ENCODE results near the gene TYW1B.
"Not testable (repeated sequence)": the region's sequence is repeated elsewhere in the genome, so short reads cannot be mapped to it uniquely, and the experiment has no call there.

The TYW1B gene

DNA sequence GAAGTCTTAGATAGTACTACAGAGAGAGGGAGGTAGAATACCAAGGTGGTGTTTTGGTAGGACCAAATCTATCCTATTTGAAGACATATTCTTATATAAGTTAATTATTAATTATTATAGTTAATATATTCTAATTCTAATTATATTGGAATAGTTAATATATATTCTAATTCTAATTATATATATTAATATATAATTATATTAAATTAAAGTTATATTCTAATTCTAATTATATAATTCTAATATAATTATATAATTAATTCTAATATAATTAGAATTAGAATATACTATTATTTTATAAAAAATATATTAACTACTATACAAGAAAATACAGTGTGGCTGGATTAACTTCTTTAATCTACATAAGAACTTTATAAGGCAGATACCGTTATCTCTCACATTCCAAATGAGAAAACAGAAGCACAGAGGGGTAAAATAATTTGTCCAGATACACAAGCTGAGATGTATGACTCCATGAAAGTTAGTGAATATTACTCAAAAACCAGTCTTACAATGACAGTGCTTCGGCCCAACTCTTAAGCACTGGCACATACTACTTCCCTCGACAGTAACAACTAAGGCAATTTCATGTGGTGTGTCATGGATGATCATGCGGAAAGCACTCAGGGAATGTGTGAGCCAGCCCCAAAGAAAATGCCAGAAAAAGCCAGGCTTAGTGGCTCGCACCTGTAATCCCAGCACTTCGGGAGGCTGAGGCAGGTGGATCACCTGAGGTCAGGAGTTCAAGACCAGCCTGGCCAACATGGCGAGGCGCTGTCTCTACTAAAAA lies 42.6 kb downstream of the TYW1B start:
- TF ChIP-seq, protein P1, sequence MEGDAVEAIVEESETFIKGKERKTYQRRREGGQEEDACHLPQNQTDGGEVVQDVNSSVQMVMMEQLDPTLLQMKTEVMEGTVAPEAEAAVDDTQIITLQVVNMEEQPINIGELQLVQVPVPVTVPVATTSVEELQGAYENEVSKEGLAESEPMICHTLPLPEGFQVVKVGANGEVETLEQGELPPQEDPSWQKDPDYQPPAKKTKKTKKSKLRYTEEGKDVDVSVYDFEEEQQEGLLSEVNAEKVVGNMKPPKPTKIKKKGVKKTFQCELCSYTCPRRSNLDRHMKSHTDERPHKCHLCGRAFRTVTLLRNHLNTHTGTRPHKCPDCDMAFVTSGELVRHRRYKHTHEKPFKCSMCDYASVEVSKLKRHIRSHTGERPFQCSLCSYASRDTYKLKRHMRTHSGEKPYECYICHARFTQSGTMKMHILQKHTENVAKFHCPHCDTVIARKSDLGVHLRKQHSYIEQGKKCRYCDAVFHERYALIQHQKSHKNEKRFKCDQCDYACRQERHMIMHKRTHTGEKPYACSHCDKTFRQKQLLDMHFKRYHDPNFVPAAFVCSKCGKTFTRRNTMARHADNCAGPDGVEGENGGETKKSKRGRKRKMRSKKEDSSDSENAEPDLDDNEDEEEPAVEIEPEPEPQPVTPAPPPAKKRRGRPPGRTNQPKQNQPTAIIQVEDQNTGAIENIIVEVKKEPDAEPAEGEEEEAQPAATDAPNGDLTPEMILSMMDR (conservative IDR thresholded peaks at IDR 0.05; ENCODE audit: low read depth, low read length), result no peak
- no peak for DNase-seq (ENCODE audit: low read depth)
- no peak overlapping the region for H3K4me3 ChIP-seq (ENCODE audit: low read length)

DNA sequence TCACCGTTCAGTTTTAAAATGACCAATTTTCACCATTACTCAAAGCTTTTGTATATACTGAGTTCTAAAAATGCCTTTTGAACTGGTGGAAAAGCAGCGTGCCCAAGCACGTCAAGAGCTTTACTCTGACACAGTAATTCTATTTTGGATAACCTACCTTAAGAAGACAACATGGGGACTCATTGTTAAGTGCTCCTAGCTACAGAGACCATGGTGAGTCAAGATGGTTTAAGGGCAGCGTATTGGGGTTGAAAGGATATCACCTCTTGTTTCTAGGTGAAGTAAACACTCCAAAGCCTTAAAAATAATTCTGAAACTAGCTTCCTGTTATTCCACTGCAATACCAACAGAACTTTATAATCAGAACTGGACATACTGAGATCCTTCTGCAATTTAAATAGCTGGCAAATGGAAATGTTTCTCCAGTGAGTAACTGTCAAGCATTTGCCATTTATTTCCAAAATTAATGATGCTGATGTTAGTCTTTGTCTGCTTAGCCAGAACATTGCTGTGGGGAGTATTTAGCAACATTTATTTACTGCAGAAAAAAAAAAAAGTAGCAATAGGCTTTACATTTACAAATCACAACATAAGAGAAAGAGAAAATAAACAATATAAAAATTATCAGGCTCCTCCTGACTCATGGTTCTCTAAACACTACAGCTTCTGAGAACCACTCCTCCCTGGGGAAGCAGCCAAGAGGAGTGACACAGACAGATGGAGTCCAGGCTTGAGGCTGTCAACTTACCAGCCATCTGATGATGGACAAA lies 44.2 kb downstream of the TYW1B start:
- DNase-seq (ENCODE audit: low read depth), result peak; percentile 12
- not testable (repeated sequence) for H3K4me3 ChIP-seq (ENCODE audit: low read length)

DNA sequence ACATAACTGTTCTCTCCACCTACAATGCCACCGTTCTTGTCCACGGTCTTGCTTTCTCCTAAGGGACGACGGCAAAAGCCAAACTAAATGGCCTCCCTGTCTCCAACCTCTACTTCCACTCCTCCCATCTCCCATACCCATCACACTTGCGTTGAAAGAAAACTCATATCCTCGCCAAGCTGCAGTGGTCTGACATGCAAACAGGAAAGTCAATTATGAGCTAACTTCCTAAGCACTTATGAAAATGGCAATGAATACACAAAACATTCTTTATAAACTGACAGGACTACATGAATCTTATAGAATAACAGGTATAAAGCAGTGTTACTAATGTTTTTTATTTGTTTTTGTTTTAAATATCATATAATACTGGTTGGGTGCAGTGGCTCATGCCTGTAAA lies 46.4 kb downstream of the TYW1B start:
- H3K4me3 ChIP-seq (ENCODE audit: low read length), result no peak overlapping the region
- DNase-seq (ENCODE audit: low read depth), result no peak
- TF ChIP-seq, protein P1 (conservative IDR thresholded peaks at IDR 0.05; ENCODE audit: low read depth, low read length), result no peak

DNA sequence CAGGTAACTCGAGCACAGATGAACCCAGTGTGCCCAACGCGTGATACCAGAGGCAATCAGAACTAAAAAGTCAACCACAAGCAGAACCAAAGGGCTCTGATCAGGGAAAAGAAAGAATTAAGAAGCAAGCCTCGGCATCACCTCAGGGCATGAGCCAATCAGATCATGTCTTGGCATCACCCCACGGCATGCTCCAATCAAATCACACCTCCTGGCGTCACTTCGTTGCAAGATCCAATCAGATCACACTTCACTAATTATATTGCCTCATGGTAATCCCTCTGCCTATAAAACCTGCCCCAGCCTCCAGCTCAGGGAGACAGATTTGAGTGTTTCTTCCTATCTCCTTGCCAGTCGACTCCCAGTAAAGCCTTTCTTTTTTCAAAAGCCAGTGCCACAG lies 46.8 kb downstream of the TYW1B start:
- DNase-seq (ENCODE audit: low read depth), result no peak
- TF ChIP-seq, protein P1 (conservative IDR thresholded peaks at IDR 0.05; ENCODE audit: low read depth, low read length), result no peak
- no peak overlapping the region for H3K4me3 ChIP-seq (ENCODE audit: low read length)

DNA sequence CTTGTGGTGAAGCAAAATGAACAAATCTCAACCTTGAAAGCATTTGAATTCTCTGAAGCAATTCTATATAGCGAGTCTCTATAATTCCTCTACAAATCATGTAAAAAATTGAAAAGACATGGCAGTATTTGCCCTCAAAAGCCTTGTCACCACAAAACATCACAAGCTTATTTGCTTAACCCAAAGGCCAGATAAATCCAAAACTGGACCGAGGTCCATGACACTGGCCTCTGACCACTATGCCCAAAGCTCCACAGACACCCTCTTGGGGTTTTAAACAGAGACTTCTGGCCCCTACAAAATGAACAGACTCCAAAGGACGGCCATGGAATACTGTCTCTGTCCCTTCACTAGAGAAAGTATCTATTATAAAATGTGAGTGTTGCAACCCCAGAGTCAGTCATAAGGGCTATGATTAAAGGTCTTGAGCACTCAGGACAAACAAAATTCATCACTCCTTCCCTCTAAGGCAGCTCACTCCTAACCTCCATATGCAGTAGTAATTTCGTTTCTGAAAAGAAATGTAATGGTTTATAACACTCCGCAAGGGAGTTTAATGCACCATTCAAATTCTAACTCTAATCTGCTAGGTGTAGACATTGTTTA lies 47.6 kb downstream of the TYW1B start:
- not testable (repeated sequence) for H3K4me3 ChIP-seq (ENCODE audit: low read length); DNase-seq (ENCODE audit: low read depth)

DNA sequence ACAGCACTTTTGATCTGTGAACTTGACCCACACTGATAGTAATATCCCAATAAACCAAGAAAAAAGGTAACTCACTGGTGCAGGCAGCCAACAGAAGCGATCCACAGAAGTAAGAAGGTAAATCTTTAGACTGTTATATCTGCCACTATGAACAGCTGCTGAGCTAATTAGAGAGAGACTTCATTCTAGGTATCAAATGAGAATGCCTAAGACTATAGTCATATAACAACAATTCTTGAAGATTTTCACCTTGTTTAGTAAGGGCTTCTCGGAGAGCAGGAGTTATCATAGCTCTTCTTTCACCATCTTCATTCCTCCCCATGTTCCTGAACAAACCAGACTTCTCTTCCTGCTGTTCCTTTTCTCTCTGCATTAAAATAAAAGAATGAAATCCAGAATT lies 50.8 kb downstream of the TYW1B start:
- H3K4me3 ChIP-seq (ENCODE audit: low read length); DNase-seq (ENCODE audit: low read depth): not testable (repeated sequence)

DNA sequence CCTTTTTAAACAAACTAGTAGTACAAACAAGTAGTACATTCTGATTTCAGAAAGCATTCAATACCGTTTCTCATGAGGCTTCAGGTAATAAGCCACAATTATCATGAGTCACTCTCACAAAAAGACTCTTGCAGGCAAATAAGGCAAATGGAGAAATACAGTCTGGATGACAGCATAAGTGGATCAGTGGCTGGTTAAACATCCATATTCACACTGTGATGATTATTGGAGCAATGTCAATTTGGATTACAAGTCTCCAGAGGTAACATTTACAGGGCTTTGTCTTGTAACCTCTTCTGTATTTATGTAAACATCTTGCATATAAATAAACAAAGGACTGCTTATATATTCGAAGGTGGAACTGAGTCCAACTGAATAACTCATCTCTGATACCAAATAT lies 55.4 kb downstream of the TYW1B start:
- H3K4me3 ChIP-seq (ENCODE audit: low read length); DNase-seq (ENCODE audit: low read depth): not testable (repeated sequence)

DNA sequence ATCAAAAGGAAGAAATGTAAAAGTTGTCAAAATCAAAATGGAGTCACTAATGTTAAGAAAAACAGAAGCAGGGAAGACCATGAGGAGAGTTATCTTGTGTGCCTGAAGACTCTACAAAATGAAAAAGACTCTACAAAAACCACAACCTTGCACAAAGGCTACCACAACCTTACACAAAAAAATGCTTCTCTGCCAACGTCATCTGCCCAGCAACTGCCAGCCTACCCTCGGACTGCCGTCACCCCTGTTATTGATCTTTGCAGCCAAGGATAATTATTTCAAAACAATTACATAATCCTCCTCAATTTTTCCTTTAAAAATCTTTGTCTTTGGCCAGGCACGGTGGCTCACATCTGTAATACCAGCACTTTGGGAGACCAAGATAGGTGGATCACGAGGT lies 61.0 kb downstream of the TYW1B start:
- H3K4me3 ChIP-seq (ENCODE audit: low read length); DNase-seq (ENCODE audit: low read depth): not testable (repeated sequence)

DNA sequence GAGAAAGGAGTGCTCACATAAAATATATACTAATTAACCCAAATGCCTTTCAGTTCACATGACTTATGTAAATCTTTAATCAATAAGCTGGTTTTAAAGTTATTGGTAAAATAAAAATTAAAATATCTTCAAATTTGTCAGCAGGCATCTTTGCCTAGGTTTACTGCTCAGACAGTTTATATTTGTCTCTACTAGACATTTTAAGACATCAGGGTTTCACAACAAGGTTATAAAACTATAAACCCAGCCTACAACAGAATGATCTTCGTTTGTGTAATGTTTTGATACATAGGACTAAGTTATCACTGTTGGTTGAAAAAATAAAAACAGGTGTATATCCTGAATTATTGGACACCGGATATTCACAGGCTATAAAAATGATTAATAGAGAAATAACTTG lies 67.4 kb downstream of the TYW1B start:
- TF ChIP-seq, protein P1 (conservative IDR thresholded peaks at IDR 0.05; ENCODE audit: low read depth, low read length), result no peak
- DNase-seq (ENCODE audit: low read depth), result no peak

More for the DNA sequence above, 67.4 kb downstream of the TYW1B start:
- H3K4me3 ChIP-seq (ENCODE audit: low read length), result no peak overlapping the region

Measured in retinal pigment epithelial cell (primary cell).